Daoy (cell line): ENCODE data around the gene PCNT. TPM values are rescaled to one million over a fixed set of nuclear protein-coding genes. Genes with fewer than 3 reads are reported as not detected.
"Not testable (repeated sequence)": the region's sequence is repeated elsewhere in the genome, so short reads cannot be mapped to it uniquely, and the experiment has no call there.

Experiments
- DNase-seq: peaks from one replicate; pipeline ENCODE4 v3.0.0-alpha.2; 2015; ENCODE audit warnings: low read depth
- total RNA-seq: library from RNA; depleted of rRNA; stranded (reverse); fragments of >200 nt; shearing (Covaris generic); gene quantifications from 2 replicates; pipeline ENCODE4 v1.2.3, GENCODE V29; 2014

PCNT gene
- total RNA-seq, 1 experiment from 2014 or later = 20.4 TPM

DNA sequence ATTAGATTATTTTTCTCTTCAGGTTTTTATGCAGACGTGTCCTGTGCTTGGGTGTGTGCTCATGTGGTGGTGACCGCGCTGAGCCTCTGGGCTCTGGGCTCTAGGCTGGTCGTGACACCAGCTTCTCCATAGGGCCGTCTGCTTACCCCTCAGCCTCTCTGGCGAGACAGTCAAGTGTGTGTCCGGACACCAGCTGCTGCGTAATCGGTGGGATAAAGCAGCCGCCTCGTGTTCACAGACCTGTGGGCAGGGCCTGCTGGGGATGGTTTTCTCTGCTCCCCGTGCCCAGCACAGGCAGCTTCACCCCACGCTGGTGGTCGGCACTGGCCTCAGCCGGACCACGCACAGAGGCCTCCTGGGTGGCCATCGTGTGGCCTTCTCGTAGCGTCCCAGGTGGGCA, 101.1 kb downstream of the PCNT start:
- DNase-seq = no peak

GRCh38 chr21:46425571-46425970, 101.6 kb downstream of the PCNT start:
- no peak for DNase-seq

- DNase-seq = no peak
Measured at GRCh38 chr21:46426313-46427046, 102.5 kb downstream of the PCNT start.

DNA sequence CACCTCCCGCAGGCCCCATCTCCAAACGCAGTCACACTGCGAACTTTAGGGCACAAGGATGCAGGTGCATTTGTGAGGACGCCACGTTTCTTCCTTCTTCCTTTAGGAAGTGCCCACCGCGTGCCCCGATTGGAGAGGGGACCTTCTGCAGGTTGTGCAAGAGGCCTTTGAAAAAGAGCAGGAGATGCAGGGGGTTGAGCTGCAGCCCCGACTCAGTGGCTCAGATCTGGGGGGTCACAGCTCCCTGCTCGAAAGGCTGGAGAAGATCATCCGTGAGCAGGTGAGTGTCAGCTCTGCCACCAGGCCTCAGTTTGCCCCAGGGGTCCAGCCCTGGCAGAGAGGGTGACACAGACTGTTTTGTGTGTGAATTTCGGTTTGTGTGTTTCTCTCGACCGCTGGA, 103.6 kb downstream of the PCNT start:
- no peak for DNase-seq

GRCh38 chr21:46428286-46428685, 104.3 kb downstream of the PCNT start:
- no peak for DNase-seq

GRCh38 chr21:46428987-46429710, 105.2 kb downstream of the PCNT start:
- no peak for DNase-seq

DNA sequence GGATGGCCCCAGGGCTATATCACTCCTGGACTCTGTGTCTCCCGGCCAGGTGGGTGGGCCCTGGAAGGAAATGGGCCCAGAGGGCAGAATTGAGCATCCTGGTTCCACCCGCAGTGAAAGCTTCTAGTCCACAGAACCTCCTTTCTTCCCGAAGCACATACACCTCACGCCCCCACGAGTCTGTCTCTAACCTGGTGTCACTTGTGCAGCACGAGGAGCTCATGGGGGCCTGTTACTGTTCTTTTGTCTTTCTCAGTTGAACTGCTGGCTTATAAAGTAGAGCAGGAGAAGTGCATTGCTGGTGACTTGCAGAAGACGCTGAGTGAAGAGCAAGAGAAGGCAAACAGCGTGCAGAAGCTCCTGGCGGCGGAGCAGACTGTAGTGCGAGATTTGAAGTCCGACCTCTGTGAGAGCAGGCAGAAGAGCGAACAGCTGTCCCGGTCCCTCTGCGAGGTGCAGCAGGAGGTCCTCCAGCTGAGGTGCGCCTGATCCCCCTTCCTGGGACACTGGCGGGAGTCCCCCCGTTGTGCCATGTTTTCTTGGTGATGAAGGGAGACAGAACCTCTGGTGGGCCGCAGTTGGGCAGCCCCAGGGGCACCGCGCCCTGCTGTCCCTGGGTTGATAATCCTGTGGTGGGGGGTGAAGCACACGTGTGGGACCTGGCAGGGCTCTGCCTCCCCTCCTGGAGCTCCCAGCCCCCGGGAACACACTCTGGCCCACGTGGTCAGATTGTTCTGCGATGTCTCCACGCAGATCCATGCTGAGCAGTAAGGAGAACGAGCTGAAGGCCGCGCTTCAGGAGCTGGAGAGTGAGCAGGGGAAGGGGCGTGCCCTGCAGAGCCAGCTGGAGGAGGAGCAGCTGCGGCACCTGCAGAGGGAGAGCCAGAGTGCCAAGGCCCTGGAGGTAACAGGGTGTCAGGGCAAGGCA, 106.1 kb downstream of the PCNT start:
- no peak for DNase-seq

- DNase-seq = no peak
Measured at GRCh38 chr21:46431448-46431847, 107.5 kb downstream of the PCNT start.

DNA sequence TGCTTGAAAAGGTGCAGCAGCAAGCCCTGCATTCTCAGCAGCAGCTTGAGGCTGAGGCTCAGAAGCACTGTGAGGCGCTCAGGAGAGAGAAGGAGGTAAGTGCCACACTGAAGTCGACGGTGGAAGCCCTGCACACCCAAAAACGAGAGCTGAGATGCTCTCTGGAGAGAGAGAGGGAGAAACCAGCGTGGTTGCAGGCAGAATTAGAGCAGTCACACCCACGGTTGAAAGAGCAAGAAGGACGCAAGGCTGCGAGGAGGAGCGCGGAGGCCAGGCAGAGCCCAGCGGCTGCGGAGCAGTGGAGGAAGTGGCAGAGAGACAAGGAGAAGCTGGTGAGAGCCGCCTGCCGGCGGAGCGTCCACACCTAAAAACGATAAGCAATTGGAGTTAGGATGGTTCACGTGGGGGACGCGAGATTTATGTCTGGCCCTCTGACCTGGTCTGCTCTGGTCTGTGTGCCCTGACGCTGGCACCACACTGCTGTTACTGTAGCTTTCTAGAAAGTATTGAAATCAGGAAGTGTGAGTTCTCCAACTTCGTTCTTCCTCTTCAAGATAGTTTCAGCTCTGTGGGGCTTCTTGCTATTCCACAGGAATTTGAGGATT, 108.0 kb downstream of the PCNT start:
- no peak for DNase-seq

- DNase-seq = not testable (repeated sequence)
Measured at GRCh38 chr21:46433116-46433515, 109.2 kb downstream of the PCNT start.

GRCh38 chr21:46434322-46434958, 110.5 kb downstream of the PCNT start:
- no peak for DNase-seq

GRCh38 chr21:46435786-46436227, 111.9 kb downstream of the PCNT start:
- DNase-seq = no peak

- no peak for DNase-seq
Measured at GRCh38 chr21:46436621-46437020, 112.7 kb downstream of the PCNT start.

- no peak for DNase-seq
Measured at GRCh38 chr21:46437096-46437498, 113.1 kb downstream of the PCNT start.

GRCh38 chr21:46437511-46437910, 113.6 kb downstream of the PCNT start:
- no peak for DNase-seq

- DNase-seq = no peak
Measured at GRCh38 chr21:46438241-46438640, 114.3 kb downstream of the PCNT start.

- DNase-seq = no peak
Measured at GRCh38 chr21:46439906-46440305, 116.0 kb downstream of the PCNT start.

- DNase-seq = no peak
Measured at GRCh38 chr21:46441331-46441730, 117.4 kb downstream of the PCNT start.

GRCh38 chr21:46441961-46442498, 118.1 kb downstream of the PCNT start:
- no peak for DNase-seq

GRCh38 chr21:46442938-46443337, 119.0 kb downstream of the PCNT start:
- no peak for DNase-seq

DNA sequence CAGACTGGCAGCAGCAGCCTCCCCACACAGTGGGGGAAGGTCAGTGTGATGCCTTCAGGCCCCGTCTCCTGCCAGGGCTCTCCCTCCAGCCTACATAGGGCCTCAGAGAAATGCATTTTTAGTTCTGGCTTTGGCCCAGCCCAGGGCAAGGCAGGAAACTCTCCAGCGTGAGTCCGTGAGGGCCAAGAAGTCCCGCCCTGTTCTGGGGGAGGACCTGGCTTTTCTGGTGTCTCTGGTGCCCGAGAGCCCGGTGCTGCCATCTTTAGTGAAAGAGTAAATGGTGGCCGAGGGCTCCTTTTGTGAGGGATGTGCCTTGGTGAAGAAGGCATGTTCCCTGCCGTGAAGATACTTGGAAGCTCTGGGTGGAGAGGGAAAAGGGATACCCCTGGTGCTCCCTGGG, 120.0 kb downstream of the PCNT start:
- no peak for DNase-seq
